Vein endothelial cell (primary cell): ENCODE data around the gene FANCL. TPM values are rescaled to one million over a fixed set of nuclear protein-coding genes. Genes with fewer than 3 reads are reported as not detected.

Experiments used
- total RNA-seq: library from RNA; depleted of rRNA; stranded (reverse); fragments of >200 nt; gene quantifications from 2 replicates; pipeline ENCODE4 v1.2.3, GENCODE V29; 2012

FANCL gene
- total RNA-seq: 10.1 and 14.9 TPM in 2 replicates

DNA sequence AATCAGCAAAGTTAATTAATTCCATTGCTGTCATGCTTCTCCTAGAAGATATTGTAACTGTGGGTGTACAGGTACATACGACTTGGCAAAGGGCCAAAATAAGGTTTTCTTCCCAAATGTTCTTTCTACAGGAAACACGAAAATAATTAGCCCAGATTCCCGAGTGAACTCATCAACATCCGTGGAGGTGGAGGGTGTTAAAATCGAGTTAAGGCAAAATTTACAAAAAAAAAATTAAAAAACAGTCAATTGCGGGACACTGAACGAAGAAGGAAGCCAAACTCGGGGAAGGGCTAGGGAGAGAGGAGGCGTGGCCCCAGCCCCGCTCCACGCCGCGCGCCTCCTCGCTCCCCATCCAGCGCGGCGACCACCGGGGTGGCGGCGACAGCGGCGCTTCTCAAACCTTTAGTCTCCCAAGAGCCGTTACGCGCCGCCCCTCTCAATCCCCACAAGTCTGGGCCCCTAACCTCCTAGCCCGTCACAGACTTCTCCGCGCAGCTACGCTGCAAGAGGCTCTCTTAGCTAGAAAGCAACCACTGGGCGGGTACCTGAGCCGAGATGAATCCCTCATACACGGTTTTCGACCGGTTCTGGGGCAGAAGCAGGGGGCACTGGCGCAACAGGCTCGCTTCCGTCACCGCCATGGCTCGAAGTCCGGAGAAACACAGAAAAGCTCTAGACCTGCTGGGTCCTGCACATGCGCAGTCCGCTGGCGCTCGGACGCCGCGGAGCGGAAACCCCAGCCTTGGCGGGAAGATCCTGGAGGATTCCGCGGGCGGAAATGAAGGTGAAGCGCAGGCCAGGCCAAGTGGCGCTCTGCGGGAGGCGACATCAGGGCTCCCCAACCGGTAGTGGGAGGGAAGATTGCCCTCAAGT is at the start of gene FANCL:
Gene FANCL, minus strand, starts transcription at position 656 of the 876 bp plus-strand sequence. Its CDS starts 12 bp downstream, at position 644.

Other genes starting within 250 kb of the FANCL start
- gene VRK2, start 194.5 kb downstream of the FANCL start, total RNA-seq: 44.1 and 59.9 TPM in 2 replicates